GM12878 (cell line): ENCODE measurements around the gene EMC1. TPM values are rescaled to one million over a fixed set of nuclear protein-coding genes. Genes with fewer than 3 reads are reported as not detected.

Source experiments
- ATAC-seq: fragments of 200-7000 bp; cut with Tn5 transposase; 3 replicates; pipeline ENCODE4 v1.9.1; 2020; ENCODE audit warnings: mild to moderate bottlenecking, moderate library complexity
- BruUV-seq: library from RNA; stranded (reverse); fragments of 400-500 nt; replicated peaks from 2 replicates; lab custom pipeline; 2021; lab: Mats Ljungman, UMichigan
- CTCF ChIA-PET: fragments of 300-600 bp; sonication (Branson Sonifier 250); formaldehyde crosslinking; extraction: SDS; loops from one replicate; lab custom pipeline; 2021; ENCODE audit warnings: inconsistent platforms; lab: Yijun Ruan, JAX
- POLR2A ChIA-PET: fragments of 350-600 bp; formaldehyde crosslinking; extraction: SDS; loops from one replicate; lab custom pipeline; 2021; ENCODE audit warnings: inconsistent platforms; lab: Charles Lee
- RAD21 ChIA-PET: fragments of 300-600 bp; sonication (Branson Sonifier 250); formaldehyde crosslinking; loops from one replicate; lab custom pipeline; 2023; ENCODE audit warnings: antibody characterized with exemption; ENCODE audit not compliant: unreplicated experiment; lab: Charles Lee
- SMC1A ChIA-PET: fragments of 300-600 bp; sonication (Branson Sonifier 250); formaldehyde crosslinking; loops from one replicate; lab custom pipeline; 2023; ENCODE audit not compliant: unreplicated experiment, uncharacterized antibody; lab: Charles Lee
- DNase-seq: peaks from one replicate; pipeline ENCODE4 v3.0.0-alpha.2; 2011; ENCODE audit warnings: low read depth, low spot score
- FAIRE-seq: peaks from 3 replicates; lab custom pipeline; 2011; peaks lifted over from hg19 to GRCh38; lab: Jason Lieb, UNC
- H2AFZ ChIP-seq: 2 replicates; pipeline ENCODE4 v1.6.0; 2011; ENCODE audit warnings: low read depth, low read length, control low read depth; ENCODE audit not compliant: control insufficient read depth
- H3K27ac ChIP-seq: 2 replicates; pipeline ENCODE4 v1.5.1; 2011; ENCODE audit warnings: control low read depth; ENCODE audit not compliant: control insufficient read depth, insufficient read depth
- H3K27me3 ChIP-seq, 2 experiments: replicated peaks in 1 of 2; 2 replicates each; pipeline versions ENCODE4 v1.6.0 to v1.6.1; 2011; ENCODE audit warnings: low read length in 1 of 2; ENCODE audit not compliant: control insufficient read depth in 2 of 2, insufficient read depth in 2 of 2
- H3K36me3 ChIP-seq, 2 experiments: 2 replicates each; pipeline ENCODE4 v1.5.1; 2011; ENCODE audit warnings: low read length in 1 of 2; ENCODE audit not compliant: control insufficient read depth in 2 of 2, insufficient read depth in 2 of 2
- H3K4me1 ChIP-seq: 2 replicates; pipeline ENCODE4 v1.6.1; 2011; ENCODE audit warnings: mild to moderate bottlenecking, low read length, moderate library complexity, mixed read lengths; ENCODE audit not compliant: control insufficient read depth, insufficient read depth
- H3K4me2 ChIP-seq: 2 replicates; pipeline ENCODE4 v1.6.0; 2011; ENCODE audit warnings: control low read depth; ENCODE audit not compliant: control insufficient read depth, insufficient read depth
- H3K4me3 ChIP-seq: fragments of 200-600 bp; sonication (generic); 2 replicates; pipeline ENCODE4 v1.5.1; 2016
- H3K79me2 ChIP-seq: 2 replicates; pipeline ENCODE4 v1.6.0; 2011; ENCODE audit warnings: low read length; ENCODE audit not compliant: control insufficient read depth, insufficient read depth
- H3K9ac ChIP-seq: 2 replicates; pipeline ENCODE4 v1.8.0; 2011; ENCODE audit warnings: low read length, control low read depth, mixed read lengths; ENCODE audit not compliant: control insufficient read depth, insufficient read depth
- H3K9me3 ChIP-seq: replicated peaks from 3 replicates; pipeline ENCODE4 v1.5.1; 2011; ENCODE audit warnings: mild to moderate bottlenecking, low read length; ENCODE audit not compliant: control insufficient read depth, insufficient read depth
- H4K20me1 ChIP-seq: 2 replicates; pipeline ENCODE4 v1.6.0; 2011; ENCODE audit not compliant: control insufficient read depth, insufficient read depth
- BCL11A ChIP-seq: IDR thresholded peaks from 2 replicates; pipeline ENCODE4 v1.6.1; 2011; ENCODE audit warnings: low read depth, low read length
- CEBPB ChIP-seq, 2 experiments: fragments of 150-350 bp in 1 of 2; IDR thresholded peaks; 2 replicates each; pipeline ENCODE4 v1.6.1; 2012 to 2014; ENCODE audit warnings: low read depth in 2 of 2, low read length in 2 of 2, borderline replicate concordance in 1 of 2, inconsistent platforms in 1 of 2
- CHD2 ChIP-seq: IDR thresholded peaks from 2 replicates; pipeline ENCODE4 v1.6.1; 2011; ENCODE audit warnings: low read depth, low read length, improper control_type of control experiment, borderline replicate concordance
- DPF2 ChIP-seq: fragments of 450-650 bp; IDR thresholded peaks from 2 replicates; pipeline ENCODE4 v1.6.1; 2017; ENCODE audit warnings: mild to moderate bottlenecking
- EZH2 ChIP-seq: IDR thresholded peaks from 2 replicates; pipeline ENCODE4 v1.6.1; 2012; ENCODE audit warnings: low read depth, mild to moderate bottlenecking, control low read depth, inconsistent platforms, low read length, borderline replicate concordance; ENCODE audit not compliant: control insufficient read depth
- FOXK2 ChIP-seq: fragments of 450-650 bp; IDR thresholded peaks from 2 replicates; pipeline ENCODE4 v1.6.1; 2017; ENCODE audit warnings: mild to moderate bottlenecking, moderate library complexity
- HDGF ChIP-seq: fragments of 450-650 bp; IDR thresholded peaks from 2 replicates; pipeline ENCODE4 v1.6.1; 2016; ENCODE audit warnings: antibody characterized with exemption
- LARP7 ChIP-seq: fragments of 450-650 bp; IDR thresholded peaks from 2 replicates; pipeline ENCODE4 v1.6.1; 2017; ENCODE audit warnings: mild to moderate bottlenecking
- MEF2B ChIP-seq: fragments of 450-650 bp; IDR thresholded peaks from 2 replicates; pipeline ENCODE4 v1.6.1; 2018; ENCODE audit warnings: mild to moderate bottlenecking, moderate library complexity; ENCODE audit not compliant: partially characterized antibody, poor library complexity, severe bottlenecking
- MYB ChIP-seq: fragments of 150-350 bp; IDR thresholded peaks from 2 replicates; pipeline ENCODE4 v1.6.1; 2014; ENCODE audit warnings: mild to moderate bottlenecking, low read depth, low read length, borderline replicate concordance
- NFYA ChIP-seq: IDR thresholded peaks from 2 replicates; pipeline ENCODE4 v1.6.1; 2011; ENCODE audit warnings: low read depth, mild to moderate bottlenecking, low read length, improper control_type of control experiment, borderline replicate concordance
- NFYB ChIP-seq: IDR thresholded peaks from 2 replicates; pipeline ENCODE4 v1.6.1; 2011; ENCODE audit warnings: low read depth, mild to moderate bottlenecking, low read length, improper control_type of control experiment, moderate library complexity; ENCODE audit not compliant: insufficient read depth
- SMAD5 ChIP-seq: IDR thresholded peaks from 2 replicates; pipeline ENCODE4 v1.6.1; 2016; ENCODE audit warnings: antibody characterized with exemption, low read depth
- TCF3 ChIP-seq: IDR thresholded peaks from 2 replicates; pipeline ENCODE4 v1.6.1; 2012; ENCODE audit warnings: low read depth, mild to moderate bottlenecking, low read length, borderline replicate concordance; ENCODE audit not compliant: insufficient read depth
- YY1 ChIP-seq: IDR thresholded peaks from 2 replicates; pipeline ENCODE4 v1.6.1; 2011; ENCODE audit warnings: low read depth, mild to moderate bottlenecking, low read length
- WGBS: methylation state at CpG from one replicate; pipeline ENCODE4 v1.1.6; 2016; ENCODE audit warnings: low lambda C conversion rate; ENCODE audit not compliant: insufficient replicate concordance, insufficient coverage; ENCODE audit errors: missing lambda C conversion rate; 5-methylcytosine and 5-hydroxymethylcytosine counted together
- in situ Hi-C: fragments of 300-500 bp; cut with MboI; formaldehyde crosslinking; loops from 9 replicates; pipeline ENCODE4 v1.14.3; 2018; ENCODE audit warnings: mixed read lengths
- intact Hi-C: fragments of 100-400 bp; cut with micrococcal nuclease; formaldehyde crosslinking; loops from one replicate; pipeline ENCODE4 v1.14.2; 2022; ENCODE audit not compliant: unreplicated experiment
- polyA plus RNA-seq, 11 experiments: library from polyadenylated mRNA; depleted of rRNA in 4 of 11; unstranded in 6 of 11; stranded (reverse) in 5 of 11; fragments of >200 nt; fragmentation: Nextera tagmentation in 4 of 11; fragmentation: Illumina TruSeq in 1 of 11; extraction: Ambion mirVana in 4 of 11; extraction: Trizol in 1 of 11; gene quantifications; 1 replicate in 1 of 11; 2 replicates in 10 of 11; pipeline versions ENCODE4 v1.2.1 to v1.2.3, GENCODE V29; 2011 to 2016; ENCODE audit warnings: inconsistent platforms in 2 of 11, missing spikeins in 2 of 11, low read depth in 1 of 11
- total RNA-seq, 4 experiments: library from RNA; depleted of rRNA in 3 of 4; stranded (reverse); fragments of >200 nt in 3 of 4; fragmentation: Illumina TruSeq in 1 of 4; extraction: Trizol in 1 of 4; gene quantifications; 2 replicates each; pipeline versions ENCODE4 v1.2.1 to v1.2.3, GENCODE V29; 2013 to 2021
- TF ChIP-seq, protein P1 (sequence below): fragments of 450-650 bp; IDR thresholded peaks from 2 replicates; pipeline ENCODE4 v1.6.1; 2016; ENCODE audit warnings: mild to moderate bottlenecking
- TF ChIP-seq, protein P2 (sequence below): IDR thresholded peaks from 2 replicates; pipeline ENCODE4 v1.6.1; 2012; ENCODE audit warnings: low read depth, low read length, improper control_type of control experiment
- TF ChIP-seq, protein P3 (sequence below): IDR thresholded peaks from 2 replicates; pipeline ENCODE4 v1.6.1; 2011; ENCODE audit warnings: low read depth, mild to moderate bottlenecking, low read length, moderate library complexity, borderline replicate concordance; ENCODE audit errors: extremely low read depth
- TF ChIP-seq, protein P4 (sequence below): IDR thresholded peaks from 2 replicates; pipeline ENCODE4 v1.6.1; 2012; ENCODE audit warnings: low read length, inconsistent platforms

EMC1 gene
- total and polyA plus RNA-seq, 10 of the 15 experiments (the other 5 are each of a cell fraction or from before 2014, with no cell fraction given): 12.2 to 43.6 (median 20.6) TPM

DNA sequence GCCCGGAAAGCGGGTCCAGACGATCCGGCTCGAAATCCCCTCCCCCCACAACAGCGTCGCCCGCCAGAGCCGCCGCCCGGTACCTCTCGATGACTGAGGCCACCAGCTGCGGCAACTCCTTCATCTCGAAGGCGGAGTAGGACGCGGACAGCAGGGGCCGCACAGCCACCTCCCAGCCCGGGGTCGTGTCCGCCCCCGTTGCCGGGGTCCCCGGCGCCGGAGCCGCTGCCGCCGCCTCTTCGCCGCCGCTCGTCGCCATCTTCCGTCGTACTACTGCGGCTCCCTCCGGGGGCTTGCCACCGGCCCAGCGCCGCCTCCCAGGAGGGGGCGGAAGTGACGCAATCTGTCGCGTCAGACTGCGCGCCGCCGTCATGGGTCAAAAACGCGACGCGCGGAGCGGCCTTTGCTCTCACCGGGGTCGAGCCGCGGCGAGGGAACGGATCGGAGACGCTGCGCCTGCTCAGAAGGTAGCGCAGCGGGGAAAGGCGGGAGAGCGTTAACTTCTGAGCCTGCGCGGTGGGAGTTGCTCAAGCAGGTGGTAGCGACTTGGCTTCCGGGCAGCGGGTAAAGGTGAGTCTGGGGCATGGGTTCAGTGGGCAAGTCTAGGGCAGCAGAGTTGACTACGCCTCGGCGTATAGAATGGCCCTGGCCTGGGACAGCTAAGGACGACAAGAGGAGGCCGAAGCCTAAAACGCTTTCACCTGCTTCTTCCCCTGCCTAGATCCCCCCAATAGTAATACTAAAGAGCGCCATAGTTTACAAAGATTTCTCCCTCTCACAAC, 41.1 kb downstream of the EMC1 start, which contains the start of gene UBR4:
Gene UBR4 (minus strand): TSS at position 277 of the 782 bp plus-strand sequence. CDS start 18 bp downstream, at position 259.
- ATAC-seq (peak; percentile 91), FAIRE-seq (peak; percentile 81), DNase-seq (peak; percentile 88)
- POLR2A ChIA-PET: interaction anchor here (0.6 to 1.9 kb wide), 6 partner anchors 10 to 258 kb away, joined by 3 to 7 read pairs (median 6); no protein-coding TSS in a partner anchor
- BruUV-seq: no TSS peak
- whole genome bisulfite sequencing: under 1% methylated on average over 59 of the region's 80 CpGs
- Histone ChIP-seq H3K4me3 (peak within 1 kb of the TSS; percentile 87), H3K36me3 (no peaks in the 10 kb centered on the region), H3K4me2 (peak within 1 kb of the TSS; percentile 97), H3K4me1 (peaks cover 12% of the 10 kb centered on the region), H2AFZ (peak within 1 kb of the TSS; percentile 94), H3K79me2 (peaks cover 83% of the 10 kb centered on the region), H3K27me3 (no peaks in the 10 kb centered on the region), H3K9me3 (no peaks in the 10 kb centered on the region), H3K27ac (peak within 1 kb of the TSS; percentile 95), H4K20me1 (no peaks in the 10 kb centered on the region; the same call in 1 of the 2 replicates), H3K9ac (peak within 1 kb of the TSS; percentile 91)
- in situ Hi-C loops: no loop called here
- SMC1A ChIA-PET: interaction anchor here (0.9 to 2.0 kb wide), 5 partner anchors 10 to 44 kb away, joined by 3 to 5 read pairs (median 4); no protein-coding TSS in a partner anchor
- RAD21 ChIA-PET: interaction anchor here (1.0 to 1.8 kb wide), 2 partner anchors 31 to 41 kb away, joined by 3 to 4 read pairs; no protein-coding TSS in a partner anchor
- intact Hi-C loops: loop anchor here (1.0 to 10.0 kb wide), 2 partner anchors 41 to 255 kb away; partner anchors contain the start of genes EMC1, IFFO2 and MRTO4
- CTCF ChIA-PET: interaction anchor here (0.6 to 4.2 kb wide), 6 partner anchors 30 to 297 kb away, joined by 3 to 17 read pairs (median 4); partner anchors contain the start of gene IFFO2
- TF ChIP-seq NFYB: 0 out of 2 replicates have a peak, but pooled peaks have one; percentile 19
- peak; percentile 90 for TF ChIP-seq LARP7
- TF ChIP-seq HDGF: peak; percentile 78
- peak; percentile 71 for TF ChIP-seq DPF2
- TF ChIP-seq SMAD5: peak; percentile 66
- TF ChIP-seq CHD2: peak; percentile 10; the same call in 1 of the 2 replicates
- TF ChIP-seq, protein P1, sequence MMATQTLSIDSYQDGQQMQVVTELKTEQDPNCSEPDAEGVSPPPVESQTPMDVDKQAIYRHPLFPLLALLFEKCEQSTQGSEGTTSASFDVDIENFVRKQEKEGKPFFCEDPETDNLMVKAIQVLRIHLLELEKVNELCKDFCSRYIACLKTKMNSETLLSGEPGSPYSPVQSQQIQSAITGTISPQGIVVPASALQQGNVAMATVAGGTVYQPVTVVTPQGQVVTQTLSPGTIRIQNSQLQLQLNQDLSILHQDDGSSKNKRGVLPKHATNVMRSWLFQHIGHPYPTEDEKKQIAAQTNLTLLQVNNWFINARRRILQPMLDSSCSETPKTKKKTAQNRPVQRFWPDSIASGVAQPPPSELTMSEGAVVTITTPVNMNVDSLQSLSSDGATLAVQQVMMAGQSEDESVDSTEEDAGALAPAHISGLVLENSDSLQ: no peak; the same call in 1 of the 2 replicates
- TF ChIP-seq BCL11A: no peak
- peak in 1 of 2 experiments; percentile 61; a peak in 1 of 4 replicates for TF ChIP-seq CEBPB (IDR thresholded peaks at IDR 0.05; ENCODE audit: borderline replicate concordance in 1 of 2, low read depth in 2 of 2, low read length in 2 of 2)
- TF ChIP-seq, protein P2, sequence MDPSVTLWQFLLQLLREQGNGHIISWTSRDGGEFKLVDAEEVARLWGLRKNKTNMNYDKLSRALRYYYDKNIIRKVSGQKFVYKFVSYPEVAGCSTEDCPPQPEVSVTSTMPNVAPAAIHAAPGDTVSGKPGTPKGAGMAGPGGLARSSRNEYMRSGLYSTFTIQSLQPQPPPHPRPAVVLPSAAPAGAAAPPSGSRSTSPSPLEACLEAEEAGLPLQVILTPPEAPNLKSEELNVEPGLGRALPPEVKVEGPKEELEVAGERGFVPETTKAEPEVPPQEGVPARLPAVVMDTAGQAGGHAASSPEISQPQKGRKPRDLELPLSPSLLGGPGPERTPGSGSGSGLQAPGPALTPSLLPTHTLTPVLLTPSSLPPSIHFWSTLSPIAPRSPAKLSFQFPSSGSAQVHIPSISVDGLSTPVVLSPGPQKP: peak; percentile 95
- no peak for TF ChIP-seq EZH2
- no peak for TF ChIP-seq NFYA
- TF ChIP-seq, protein P3, sequence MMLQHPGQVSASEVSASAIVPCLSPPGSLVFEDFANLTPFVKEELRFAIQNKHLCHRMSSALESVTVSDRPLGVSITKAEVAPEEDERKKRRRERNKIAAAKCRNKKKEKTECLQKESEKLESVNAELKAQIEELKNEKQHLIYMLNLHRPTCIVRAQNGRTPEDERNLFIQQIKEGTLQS: peak; percentile 82; the same call in 1 of the 2 replicates
- no peak for TF ChIP-seq FOXK2
- no peak for TF ChIP-seq MYB
- TF ChIP-seq YY1: peak; percentile 94
- TF ChIP-seq, protein P4, sequence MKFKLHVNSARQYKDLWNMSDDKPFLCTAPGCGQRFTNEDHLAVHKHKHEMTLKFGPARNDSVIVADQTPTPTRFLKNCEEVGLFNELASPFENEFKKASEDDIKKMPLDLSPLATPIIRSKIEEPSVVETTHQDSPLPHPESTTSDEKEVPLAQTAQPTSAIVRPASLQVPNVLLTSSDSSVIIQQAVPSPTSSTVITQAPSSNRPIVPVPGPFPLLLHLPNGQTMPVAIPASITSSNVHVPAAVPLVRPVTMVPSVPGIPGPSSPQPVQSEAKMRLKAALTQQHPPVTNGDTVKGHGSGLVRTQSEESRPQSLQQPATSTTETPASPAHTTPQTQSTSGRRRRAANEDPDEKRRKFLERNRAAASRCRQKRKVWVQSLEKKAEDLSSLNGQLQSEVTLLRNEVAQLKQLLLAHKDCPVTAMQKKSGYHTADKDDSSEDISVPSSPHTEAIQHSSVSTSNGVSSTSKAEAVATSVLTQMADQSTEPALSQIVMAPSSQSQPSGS: no peak
- TF ChIP-seq TCF3: peak; percentile 65; the same call in 1 of the 2 replicates
- TF ChIP-seq MEF2B: peak; percentile 4
